ENCODE data around the gene TMEM267. TPM values are rescaled to one million over a fixed set of nuclear protein-coding genes. Genes with fewer than 3 reads are reported as not detected.

Gene TMEM267
- total and polyA plus RNA-seq, 10 of the 15 experiments (the other 5 are each of a cell fraction or from before 2014, with no cell fraction given), result 7.7 to 37.3 (median 13.3) TPM

DNA sequence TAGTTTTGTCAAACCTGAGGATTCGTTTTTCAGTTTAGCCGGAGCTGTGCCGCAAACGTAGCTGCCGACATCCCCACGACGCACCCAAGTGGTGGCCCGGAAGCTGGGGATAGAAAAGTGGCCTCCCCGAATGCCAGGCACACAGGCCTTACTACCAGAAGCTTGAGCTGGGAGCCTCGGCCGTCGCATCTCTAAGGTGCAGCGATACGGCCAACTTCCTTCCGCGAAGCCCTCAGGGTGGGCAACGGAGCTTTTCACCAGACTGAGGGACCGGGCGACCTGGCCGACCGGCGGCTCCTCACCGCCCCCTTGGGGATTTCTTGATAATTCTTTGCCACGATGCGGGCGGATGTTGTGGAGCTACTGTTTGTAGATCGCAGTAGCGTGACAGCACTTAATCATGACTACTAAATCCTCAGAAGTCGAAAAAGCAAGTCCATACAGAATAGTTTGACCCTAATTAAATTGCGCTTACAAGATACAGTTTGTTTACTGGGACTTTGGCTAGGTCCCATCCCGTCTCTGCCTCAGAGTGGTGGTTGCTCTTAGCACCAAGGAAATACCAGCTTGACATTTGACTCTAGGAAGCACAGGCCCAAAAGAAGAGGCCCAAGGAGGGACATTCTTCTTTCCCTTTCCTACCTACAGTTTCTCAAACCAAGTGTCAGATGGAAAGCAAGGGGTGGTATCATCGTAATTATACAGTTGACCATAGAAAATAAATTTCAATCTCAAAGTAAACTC lies 613 bp upstream of the TMEM267 start (continued):
- TF ChIP-seq E2F8 (IDR thresholded peaks at IDR 0.05; ENCODE audit: low read depth, partially characterized antibody) (peak; percentile 48), MLLT1 (IDR thresholded peaks at IDR 0.05) (peak; percentile 85), PRDM15 (CRISPR knock-in tag; IDR thresholded peaks at IDR 0.05) (no peak), KDM1A (IDR thresholded peaks at IDR 0.05; ENCODE audit: borderline replicate concordance) (no peak), ZBED1 (IDR thresholded peaks at IDR 0.05; ENCODE audit: borderline replicate concordance) (peak; percentile 91; the same call in 1 of the 2 replicates), SMAD5 (IDR thresholded peaks at IDR 0.05; ENCODE audit: low read depth) (no peak), REST (IDR thresholded peaks at IDR 0.05; ENCODE audit: low read depth, low read length) (no peak), CHD2 (IDR thresholded peaks at IDR 0.05; ENCODE audit: borderline replicate concordance, low read depth, low read length) (peak; percentile 37; the same call in 1 of the 2 replicates), KAT2A (conservative IDR thresholded peaks at IDR 0.05; ENCODE audit: control insufficient read depth, low read depth, low read length) (no peak), CHD1 (IDR thresholded peaks at IDR 0.05; ENCODE audit: low read depth, low read length) (0 out of 2 replicates have a peak, but pooled peaks have one; percentile 54), CBFB (IDR thresholded peaks at IDR 0.05; ENCODE audit: low read depth) (peak; percentile 33; the same call in 1 of the 2 replicates), RBBP5 (conservative IDR thresholded peaks at IDR 0.05) (no peak)
- TF ChIP-seq, protein P1, sequence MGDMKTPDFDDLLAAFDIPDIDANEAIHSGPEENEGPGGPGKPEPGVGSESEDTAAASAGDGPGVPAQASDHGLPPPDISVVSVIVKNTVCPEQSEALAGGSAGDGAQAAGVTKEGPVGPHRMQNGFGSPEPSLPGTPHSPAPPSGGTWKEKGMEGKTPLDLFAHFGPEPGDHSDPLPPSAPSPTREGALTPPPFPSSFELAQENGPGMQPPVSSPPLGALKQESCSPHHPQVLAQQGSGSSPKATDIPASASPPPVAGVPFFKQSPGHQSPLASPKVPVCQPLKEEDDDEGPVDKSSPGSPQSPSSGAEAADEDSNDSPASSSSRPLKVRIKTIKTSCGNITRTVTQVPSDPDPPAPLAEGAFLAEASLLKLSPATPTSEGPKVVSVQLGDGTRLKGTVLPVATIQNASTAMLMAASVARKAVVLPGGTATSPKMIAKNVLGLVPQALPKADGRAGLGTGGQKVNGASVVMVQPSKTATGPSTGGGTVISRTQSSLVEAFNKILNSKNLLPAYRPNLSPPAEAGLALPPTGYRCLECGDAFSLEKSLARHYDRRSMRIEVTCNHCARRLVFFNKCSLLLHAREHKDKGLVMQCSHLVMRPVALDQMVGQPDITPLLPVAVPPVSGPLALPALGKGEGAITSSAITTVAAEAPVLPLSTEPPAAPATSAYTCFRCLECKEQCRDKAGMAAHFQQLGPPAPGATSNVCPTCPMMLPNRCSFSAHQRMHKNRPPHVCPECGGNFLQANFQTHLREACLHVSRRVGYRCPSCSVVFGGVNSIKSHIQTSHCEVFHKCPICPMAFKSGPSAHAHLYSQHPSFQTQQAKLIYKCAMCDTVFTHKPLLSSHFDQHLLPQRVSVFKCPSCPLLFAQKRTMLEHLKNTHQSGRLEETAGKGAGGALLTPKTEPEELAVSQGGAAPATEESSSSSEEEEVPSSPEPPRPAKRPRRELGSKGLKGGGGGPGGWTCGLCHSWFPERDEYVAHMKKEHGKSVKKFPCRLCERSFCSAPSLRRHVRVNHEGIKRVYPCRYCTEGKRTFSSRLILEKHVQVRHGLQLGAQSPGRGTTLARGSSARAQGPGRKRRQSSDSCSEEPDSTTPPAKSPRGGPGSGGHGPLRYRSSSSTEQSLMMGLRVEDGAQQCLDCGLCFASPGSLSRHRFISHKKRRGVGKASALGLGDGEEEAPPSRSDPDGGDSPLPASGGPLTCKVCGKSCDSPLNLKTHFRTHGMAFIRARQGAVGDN (IDR thresholded peaks at IDR 0.05), result peak; percentile 47; the same call in 1 of the 2 replicates

Measured in GM12878 (cell line).